ENCODE results near the gene UGGT2. TPM values are rescaled to one million over a fixed set of nuclear protein-coding genes. Genes with fewer than 3 reads are reported as not detected.

Gene UGGT2
- total and polyA plus RNA-seq, 7 donors, result 2.1 to 7.2 (median 4.3) TPM

GRCh38 chr13:96090240-96091101 is 37.3 kb upstream of the UGGT2 start:
- Histone ChIP-seq H3K36me3 (ENCODE audit: insufficient read depth in 1 of 2, low read depth in 1 of 2) (peaks cover 0 to 2% of the 10 kb centered on the region in 2 donors), H3K27ac (no peak overlapping the region), H3K4me3 (peak overlapping the region; percentile 61), H3K4me1 (no peaks in the 10 kb centered on the region), H3K27me3 (ENCODE audit: insufficient read depth in 3 of 3, low read length in 2 of 3) (peaks cover 6 to 82% (median 8%) of the 10 kb centered on the region in 3 donors), H3K9me3 (no peaks in the 10 kb centered on the region)
- WGBS, 3 donors, result 0% methylated on average over 39 to 133 of the region's 133 CpGs
- intact Hi-C loops (cut with DNase I), result no loop called here
- DNase-seq (peak; percentile 10 to 35), ATAC-seq (peak in 2 of 4 donors; percentile 17 to 22)
- TF ChIP-seq, protein P1, sequence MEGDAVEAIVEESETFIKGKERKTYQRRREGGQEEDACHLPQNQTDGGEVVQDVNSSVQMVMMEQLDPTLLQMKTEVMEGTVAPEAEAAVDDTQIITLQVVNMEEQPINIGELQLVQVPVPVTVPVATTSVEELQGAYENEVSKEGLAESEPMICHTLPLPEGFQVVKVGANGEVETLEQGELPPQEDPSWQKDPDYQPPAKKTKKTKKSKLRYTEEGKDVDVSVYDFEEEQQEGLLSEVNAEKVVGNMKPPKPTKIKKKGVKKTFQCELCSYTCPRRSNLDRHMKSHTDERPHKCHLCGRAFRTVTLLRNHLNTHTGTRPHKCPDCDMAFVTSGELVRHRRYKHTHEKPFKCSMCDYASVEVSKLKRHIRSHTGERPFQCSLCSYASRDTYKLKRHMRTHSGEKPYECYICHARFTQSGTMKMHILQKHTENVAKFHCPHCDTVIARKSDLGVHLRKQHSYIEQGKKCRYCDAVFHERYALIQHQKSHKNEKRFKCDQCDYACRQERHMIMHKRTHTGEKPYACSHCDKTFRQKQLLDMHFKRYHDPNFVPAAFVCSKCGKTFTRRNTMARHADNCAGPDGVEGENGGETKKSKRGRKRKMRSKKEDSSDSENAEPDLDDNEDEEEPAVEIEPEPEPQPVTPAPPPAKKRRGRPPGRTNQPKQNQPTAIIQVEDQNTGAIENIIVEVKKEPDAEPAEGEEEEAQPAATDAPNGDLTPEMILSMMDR (IDR thresholded peaks at IDR 0.05), result no peak

GRCh38 chr13:96089749-96090239 is 36.6 kb upstream of the UGGT2 start, which contains the start of gene HS6ST3:
HS6ST3 (plus strand) TSS chr13:96090107.
- no peaks in the 10 kb centered on the region for H3K9me3 ChIP-seq
- peak within 1 kb of the TSS; percentile 61 for H3K4me3 ChIP-seq
- intact Hi-C loops (cut with DNase I), result no loop called here
- ATAC-seq, result peak in 3 of 4 donors; percentile 51 to 57 (median 52)
- peak; percentile 20 to 57 for DNase-seq
- H3K36me3 ChIP-seq (ENCODE audit: insufficient read depth in 1 of 2, low read depth in 1 of 2), result peaks cover 0 to 2% of the 10 kb centered on the region in 2 donors
- WGBS, 3 donors, result 1% methylated on average over 26 to 35 of the region's 35 CpGs
- H3K27me3 ChIP-seq (ENCODE audit: insufficient read depth in 3 of 3, low read length in 2 of 3), result peaks cover 6 to 87% (median 8%) of the 10 kb centered on the region in 3 donors
- no peaks in the 10 kb centered on the region for H3K4me1 ChIP-seq
- TF ChIP-seq, protein P1 (IDR thresholded peaks at IDR 0.05), result no peak
- no peak within 1 kb of the TSS for H3K27ac ChIP-seq

DNA sequence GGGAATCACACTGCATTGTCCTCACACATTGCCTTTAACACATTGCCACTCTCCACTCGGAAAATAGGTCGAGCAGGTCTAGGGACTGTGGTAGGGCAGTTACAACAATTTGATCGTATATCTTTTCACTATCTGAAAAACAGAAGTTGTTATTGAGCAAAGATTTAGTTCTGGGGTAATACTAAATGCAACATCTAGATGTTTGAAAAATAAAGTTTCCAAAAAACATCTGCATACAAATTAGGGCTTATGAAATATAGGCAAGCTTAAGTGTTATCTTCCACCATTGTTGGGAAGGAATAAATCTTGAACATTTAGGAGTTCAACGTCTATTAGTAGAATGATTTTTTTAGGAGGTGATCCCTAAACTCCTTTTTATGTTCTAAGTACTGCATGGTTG is 35.9 kb upstream of the UGGT2 start:
- Histone ChIP-seq H3K36me3 (ENCODE audit: insufficient read depth in 1 of 2, low read depth in 1 of 2) (peaks cover 0 to 2% of the 10 kb centered on the region in 2 donors), H3K27ac (no peak overlapping the region), H3K27me3 (ENCODE audit: insufficient read depth in 3 of 3, low read length in 2 of 3) (peaks cover 6 to 83% (median 8%) of the 10 kb centered on the region in 3 donors), H3K4me1 (no peaks in the 10 kb centered on the region), H3K4me3 (no peak overlapping the region), H3K9me3 (no peaks in the 10 kb centered on the region)
- no peak for DNase-seq
- WGBS, 3 donors, result 64 to 68% (median 65%) methylated on average over 4 of the region's 4 CpGs
- TF ChIP-seq, protein P1 (IDR thresholded peaks at IDR 0.05), result no peak
- intact Hi-C loops (cut with DNase I), result no loop called here
- no peak for ATAC-seq

GRCh38 chr13:96086736-96087135 is 33.5 kb upstream of the UGGT2 start:
- no peak for ATAC-seq
- TF ChIP-seq, protein P1 (IDR thresholded peaks at IDR 0.05), result no peak
- Histone ChIP-seq H3K4me3 (no peak overlapping the region), H3K27me3 (ENCODE audit: insufficient read depth in 3 of 3, low read length in 2 of 3) (peaks cover 6 to 59% (median 6%) of the 10 kb centered on the region in 3 donors), H3K36me3 (ENCODE audit: insufficient read depth in 1 of 2, low read depth in 1 of 2) (peaks cover 0 to 2% of the 10 kb centered on the region in 2 donors), H3K9me3 (no peaks in the 10 kb centered on the region), H3K27ac (no peak overlapping the region), H3K4me1 (no peaks in the 10 kb centered on the region)
- intact Hi-C loops (cut with DNase I), result no loop called here
- no peak for DNase-seq
- WGBS, 3 donors, result 93 to 100% (median 95%) methylated on average over 1 of the region's 1 CpG

All from psoas muscle (tissue), 8 donors.